ENCODE data around the gene CALHM1. TPM values are rescaled to one million over a fixed set of nuclear protein-coding genes. Genes with fewer than 3 reads are reported as not detected.

Gene CALHM1
- total RNA-seq, 4 donors from 2014 or later: not detected

DNA sequence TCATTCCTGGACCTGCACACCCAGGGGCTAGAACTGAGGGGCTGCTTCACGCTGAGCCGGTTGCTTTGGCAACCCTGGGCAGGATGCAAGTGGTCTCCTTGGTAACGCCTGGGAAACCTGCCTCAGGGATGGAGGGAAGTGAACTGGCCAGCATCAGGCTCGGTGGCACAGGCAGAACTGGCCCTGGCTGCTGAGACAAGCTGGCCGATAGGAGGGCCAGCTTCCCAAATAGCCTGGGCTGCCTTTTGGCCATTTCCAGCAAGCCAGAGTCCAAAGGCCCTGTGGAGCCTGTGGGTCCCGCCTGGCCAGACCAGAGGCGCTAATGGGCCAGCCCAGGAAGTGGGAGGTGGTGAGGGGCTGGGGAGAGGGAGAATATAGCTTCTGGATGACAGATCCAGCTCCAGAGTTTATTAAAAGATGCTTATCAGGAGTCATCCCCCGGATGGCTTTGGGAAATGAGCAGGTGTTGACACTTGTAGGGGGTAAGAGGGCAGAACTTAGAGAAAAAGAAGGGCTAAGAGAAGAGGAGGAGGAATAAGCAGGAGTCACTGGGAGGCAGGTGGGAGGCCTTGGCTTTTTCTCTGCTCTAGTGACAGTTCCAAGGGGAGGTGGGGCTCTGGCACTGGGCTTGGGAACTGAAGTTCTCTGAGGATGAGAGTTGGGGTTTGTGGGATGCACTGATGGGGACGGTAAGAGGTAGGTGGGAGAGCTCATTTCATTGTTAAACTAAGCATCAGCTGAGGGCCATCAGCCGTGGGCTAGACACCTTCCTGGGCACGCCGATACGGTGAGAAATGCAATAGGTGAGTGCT lies 44.4 kb upstream of the CALHM1 start:
- TF ChIP-seq POLR2A (IDR thresholded peaks at IDR 0.05) (no peak), CTCF (IDR thresholded peaks at IDR 0.05) (no peak)
- intact Hi-C loops (cut with DNase I; ENCODE audit: low total_unique reads): no loop called here
- DNase-seq (ENCODE audit: low spot score in 2 of 2): no peak
- 75 to 76% methylated on average over 11 to 12 of the region's 13 CpGs for WGBS, 2 donors
- no peak overlapping the region for H3K4me3 ChIP-seq (ENCODE audit: low read depth, poor library complexity, severe bottlenecking)

- no peak for DNase-seq (ENCODE audit: low spot score in 2 of 2)
- WGBS, 2 donors: 87 to 91% methylated on average over 3 of the region's 3 CpGs
- TF ChIP-seq CTCF (IDR thresholded peaks at IDR 0.05) (no peak), POLR2A (IDR thresholded peaks at IDR 0.05) (no peak)
- no peak overlapping the region for H3K4me3 ChIP-seq (ENCODE audit: low read depth, poor library complexity, severe bottlenecking)
- intact Hi-C loops (cut with DNase I; ENCODE audit: low total_unique reads): no loop called here
These were observed 42.5 kb upstream of the CALHM1 start for GRCh38 chr10:103501186-103501585.

DNA sequence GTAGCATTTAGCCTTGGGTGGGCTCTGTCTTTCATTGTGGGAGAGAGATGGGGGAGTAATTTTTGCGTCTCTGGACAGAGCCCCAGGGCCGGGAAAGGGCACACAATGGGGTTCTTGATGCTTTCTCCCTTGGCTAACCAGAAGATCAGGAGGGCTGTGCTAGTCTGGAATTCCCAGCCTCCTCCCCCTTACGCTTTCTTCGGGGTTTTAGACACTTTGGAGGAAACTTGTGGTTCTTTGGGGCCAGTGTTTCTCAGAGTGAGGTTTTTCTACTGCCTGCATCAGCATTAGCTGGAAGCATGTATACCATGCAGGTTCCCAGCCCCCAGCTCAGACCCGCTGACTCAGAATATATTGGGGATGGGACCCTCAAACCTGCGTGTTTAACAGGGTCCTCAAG lies 41.8 kb upstream of the CALHM1 start:
- TF ChIP-seq CTCF (IDR thresholded peaks at IDR 0.05): no peak
- TF ChIP-seq POLR2A (IDR thresholded peaks at IDR 0.05): no peak
- 78 to 89% methylated on average over 6 of the region's 6 CpGs for WGBS, 2 donors
- no peak for DNase-seq (ENCODE audit: low spot score in 2 of 2)
- no peak overlapping the region for H3K4me3 ChIP-seq (ENCODE audit: low read depth, poor library complexity, severe bottlenecking)
- intact Hi-C loops (cut with DNase I; ENCODE audit: low total_unique reads): no loop called here

- intact Hi-C loops (cut with DNase I; ENCODE audit: low total_unique reads): no loop called here
- DNase-seq (ENCODE audit: low spot score in 2 of 2): no peak
- TF ChIP-seq POLR2A (IDR thresholded peaks at IDR 0.05) (no peak), CTCF (IDR thresholded peaks at IDR 0.05) (no peak)
- H3K4me3 ChIP-seq (ENCODE audit: low read depth, poor library complexity, severe bottlenecking): no peak overlapping the region
- WGBS, 2 donors: 59 to 61% methylated on average over 7 of the region's 7 CpGs
These were observed 41.2 kb upstream of the CALHM1 start for GRCh38 chr10:103499881-103500280.

DNA sequence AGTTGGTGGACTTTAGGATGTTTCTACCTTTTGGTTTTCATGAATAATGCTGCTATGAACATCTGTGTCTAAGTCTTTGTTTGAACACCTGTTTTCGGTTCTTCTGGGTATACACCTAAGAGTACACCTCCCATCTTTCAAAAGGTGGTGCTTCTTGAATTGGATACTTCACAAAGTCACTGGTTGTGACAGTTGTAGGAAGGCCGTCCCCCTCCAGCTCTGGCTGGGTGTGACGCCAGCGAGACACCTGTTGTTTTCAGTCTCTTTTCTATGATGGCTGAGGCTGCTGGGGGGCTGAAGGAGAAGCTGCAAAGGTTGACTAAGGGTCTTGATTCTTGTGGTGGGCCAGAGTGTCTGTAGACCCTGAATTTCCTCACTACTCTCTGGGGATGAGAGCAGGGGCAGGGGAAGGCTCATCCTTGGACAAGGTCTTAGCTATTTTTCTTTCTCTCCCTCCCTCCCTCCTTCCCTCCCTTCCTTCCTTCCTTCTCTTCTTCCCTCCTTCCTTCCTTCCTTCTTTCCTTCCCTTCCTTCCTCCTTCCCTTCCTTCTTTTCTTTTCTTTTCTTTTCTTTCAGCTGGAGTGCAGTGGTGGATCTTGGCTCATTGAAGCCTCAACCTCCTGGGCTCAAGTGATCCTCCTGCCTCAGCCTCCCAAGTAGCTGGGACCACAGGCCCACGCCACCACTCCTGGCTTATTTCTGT lies 40.4 kb upstream of the CALHM1 start:
- DNase-seq (ENCODE audit: low spot score in 2 of 2): no peak
- 79 to 87% methylated on average over 5 of the region's 5 CpGs for WGBS, 2 donors
- TF ChIP-seq POLR2A (IDR thresholded peaks at IDR 0.05) (no peak), CTCF (IDR thresholded peaks at IDR 0.05) (no peak)
- no peak overlapping the region for H3K4me3 ChIP-seq (ENCODE audit: low read depth, poor library complexity, severe bottlenecking)
- intact Hi-C loops (cut with DNase I; ENCODE audit: low total_unique reads): no loop called here

Data from lower leg skin (tissue), 4 donors.